Ishikawa (cell line): ENCODE data around the gene ELOVL4.

Experiments
- EGR1 ChIP-seq: IDR thresholded peaks from 2 replicates; pipeline ENCODE4 v1.6.1; 2012
- EP300 ChIP-seq: IDR thresholded peaks from 2 replicates; pipeline ENCODE4 v1.6.1; 2012; ENCODE audit warnings: borderline replicate concordance

DNA sequence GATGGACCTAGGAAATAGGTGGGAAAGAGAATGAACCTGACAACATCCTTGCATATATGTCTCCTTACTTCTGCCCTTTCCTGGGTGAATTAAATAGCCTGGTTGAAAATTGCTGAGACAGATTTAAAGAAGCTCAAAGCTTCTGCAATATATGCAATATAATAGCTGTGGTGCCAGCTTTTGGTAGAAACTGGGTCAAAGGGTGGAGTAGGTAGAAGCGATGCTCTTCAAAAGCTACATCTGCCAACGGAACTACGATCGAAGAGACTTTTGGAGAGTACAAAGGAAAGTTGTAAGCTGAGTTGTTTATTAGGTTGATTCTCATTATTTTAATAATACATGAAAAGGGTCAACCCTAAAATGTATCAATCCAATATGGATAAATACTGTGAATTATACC is 34.3 kb upstream of the ELOVL4 start:
- TF ChIP-seq EGR1 (no peak), EP300 (no peak)
